ENCODE results near the gene LHX4.

LHX4 gene

DNA sequence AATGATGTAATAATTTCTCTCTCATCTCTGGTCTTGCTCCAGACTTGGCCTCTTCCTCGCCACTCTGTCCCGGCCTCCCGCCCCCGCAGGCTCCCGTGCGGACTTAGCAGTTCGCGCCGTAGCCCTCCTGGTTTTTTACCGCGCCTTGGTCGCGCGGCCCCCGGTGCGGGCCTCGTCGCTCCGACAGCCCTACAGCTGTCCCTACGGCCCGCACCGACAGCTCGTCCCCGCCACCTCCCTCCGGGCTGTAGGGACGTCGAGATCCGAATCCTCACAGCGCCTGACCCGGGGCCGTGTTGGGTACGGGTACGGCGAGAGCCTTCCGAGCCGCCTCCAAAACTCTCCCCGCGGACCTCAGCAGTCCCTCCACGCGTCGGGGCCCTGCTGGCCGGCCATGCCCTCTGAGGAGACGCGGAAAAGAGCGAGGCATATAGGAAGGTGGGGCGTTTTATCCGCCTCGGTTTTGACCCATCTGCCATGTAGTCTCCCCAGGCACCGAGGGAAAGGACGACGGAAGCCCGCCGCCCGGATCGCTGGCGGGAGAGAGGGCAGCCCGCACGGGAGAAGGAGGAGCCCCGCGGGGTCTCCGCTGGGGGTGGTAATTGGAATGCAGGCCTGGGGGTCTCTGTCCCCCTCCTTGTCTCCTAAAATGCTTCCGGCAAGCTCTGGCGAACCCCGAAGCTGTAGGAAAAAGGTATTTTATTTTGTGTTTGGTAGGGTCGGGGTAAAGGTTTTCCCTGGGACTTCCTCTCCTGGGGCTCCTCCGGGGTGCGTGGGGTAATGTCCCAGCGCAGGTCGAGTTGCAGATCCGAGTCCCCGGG lies 3.3 kb downstream of the LHX4 start:
- TF ChIP-seq, protein P1, sequence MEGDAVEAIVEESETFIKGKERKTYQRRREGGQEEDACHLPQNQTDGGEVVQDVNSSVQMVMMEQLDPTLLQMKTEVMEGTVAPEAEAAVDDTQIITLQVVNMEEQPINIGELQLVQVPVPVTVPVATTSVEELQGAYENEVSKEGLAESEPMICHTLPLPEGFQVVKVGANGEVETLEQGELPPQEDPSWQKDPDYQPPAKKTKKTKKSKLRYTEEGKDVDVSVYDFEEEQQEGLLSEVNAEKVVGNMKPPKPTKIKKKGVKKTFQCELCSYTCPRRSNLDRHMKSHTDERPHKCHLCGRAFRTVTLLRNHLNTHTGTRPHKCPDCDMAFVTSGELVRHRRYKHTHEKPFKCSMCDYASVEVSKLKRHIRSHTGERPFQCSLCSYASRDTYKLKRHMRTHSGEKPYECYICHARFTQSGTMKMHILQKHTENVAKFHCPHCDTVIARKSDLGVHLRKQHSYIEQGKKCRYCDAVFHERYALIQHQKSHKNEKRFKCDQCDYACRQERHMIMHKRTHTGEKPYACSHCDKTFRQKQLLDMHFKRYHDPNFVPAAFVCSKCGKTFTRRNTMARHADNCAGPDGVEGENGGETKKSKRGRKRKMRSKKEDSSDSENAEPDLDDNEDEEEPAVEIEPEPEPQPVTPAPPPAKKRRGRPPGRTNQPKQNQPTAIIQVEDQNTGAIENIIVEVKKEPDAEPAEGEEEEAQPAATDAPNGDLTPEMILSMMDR (IDR thresholded peaks at IDR 0.05; ENCODE audit: low read depth, low read length): no peak
- no peak overlapping the region for H3K4me3 ChIP-seq (ENCODE audit: low read depth, low read length)

- TF ChIP-seq, protein P1 (IDR thresholded peaks at IDR 0.05; ENCODE audit: low read depth, low read length): no peak
- no peak overlapping the region for H3K4me3 ChIP-seq (ENCODE audit: low read depth, low read length)
Observed at GRCh38 chr1:180234369-180235076, 4.5 kb downstream of the LHX4 start.

- TF ChIP-seq, protein P1 (IDR thresholded peaks at IDR 0.05; ENCODE audit: low read depth, low read length): no peak
- H3K4me3 ChIP-seq (ENCODE audit: low read depth, low read length): no peak overlapping the region
Observed at GRCh38 chr1:180235077-180235501, 5.0 kb downstream of the LHX4 start.

DNA sequence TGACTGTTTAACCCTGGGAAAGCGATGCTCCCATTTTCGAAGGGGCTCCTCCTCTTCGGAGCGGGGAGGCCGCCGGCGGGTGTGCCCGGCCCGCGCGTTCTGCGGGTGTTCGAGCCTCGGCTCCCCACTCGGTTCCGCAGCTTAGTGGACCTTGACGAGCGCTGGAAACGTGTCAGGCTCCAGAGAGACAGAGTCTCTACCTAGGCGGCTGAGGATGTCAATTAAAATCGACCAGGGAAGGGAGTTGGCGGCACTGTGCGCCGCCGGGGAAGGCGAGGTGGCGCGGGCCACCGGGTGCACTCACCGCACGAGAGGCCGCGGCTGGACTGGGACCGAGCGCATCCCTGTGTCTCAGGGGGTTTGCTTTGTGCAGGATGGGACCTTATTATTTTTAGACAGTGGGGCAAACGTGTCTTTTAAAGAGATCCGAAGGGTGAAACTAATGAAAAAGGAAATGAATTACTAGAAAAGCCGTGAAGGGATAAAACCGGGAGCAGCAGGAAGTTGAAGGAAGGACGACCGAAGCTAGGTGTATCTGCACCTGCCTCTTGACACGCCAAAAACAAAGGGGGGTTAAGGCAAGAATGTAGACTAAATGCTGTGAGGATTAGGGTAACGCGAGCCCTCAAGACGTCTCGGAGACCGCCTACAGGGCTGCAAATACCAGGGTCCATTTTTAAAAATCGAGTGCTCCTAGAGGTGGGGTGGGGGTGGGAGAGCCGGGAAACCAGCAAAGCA lies 5.6 kb downstream of the LHX4 start:
- no peak overlapping the region for H3K4me3 ChIP-seq (ENCODE audit: low read depth, low read length)
- TF ChIP-seq, protein P1 (IDR thresholded peaks at IDR 0.05; ENCODE audit: low read depth, low read length): no peak

- TF ChIP-seq, protein P1 (IDR thresholded peaks at IDR 0.05; ENCODE audit: low read depth, low read length): no peak
- H3K4me3 ChIP-seq (ENCODE audit: low read depth, low read length): no peak overlapping the region
Observed at GRCh38 chr1:180236698-180237509, 6.8 kb downstream of the LHX4 start.

- H3K4me3 ChIP-seq (ENCODE audit: low read depth, low read length): no peak overlapping the region
- TF ChIP-seq, protein P1 (IDR thresholded peaks at IDR 0.05; ENCODE audit: low read depth, low read length): no peak
Observed at GRCh38 chr1:180237869-180238476, 7.9 kb downstream of the LHX4 start.
